ENCODE data around the gene LRRC74A. TPM values are rescaled to one million over a fixed set of nuclear protein-coding genes. Genes with fewer than 3 reads are reported as not detected.

The LRRC74A gene
- total and polyA plus RNA-seq, 2 donors (not counting 3 experiments of a cell fraction or from before 2014, with no cell fraction given), result not detected

DNA sequence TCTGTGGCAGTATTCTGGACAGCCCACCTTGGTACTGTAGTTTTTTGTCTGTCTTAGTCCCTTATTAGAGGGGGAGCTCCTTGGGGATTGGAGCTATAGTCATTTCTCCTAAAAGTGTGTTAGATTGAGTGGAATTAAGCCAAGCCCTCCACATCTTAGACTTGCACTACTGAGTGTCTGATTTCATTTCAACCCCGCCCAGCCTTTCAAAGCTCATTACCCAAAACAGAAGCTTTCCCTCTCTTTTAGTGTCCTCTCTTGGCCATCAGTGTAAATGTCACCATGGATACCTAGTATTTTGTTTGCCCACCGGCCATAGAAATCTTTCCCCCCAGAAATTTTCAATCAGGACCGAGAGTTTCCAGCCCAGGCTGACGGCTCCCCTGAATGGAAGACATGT lies 74.5 kb downstream of the LRRC74A start:
- dilution Hi-C loops (cut with MboI; ENCODE audit: extremely low pct_ligation_motif_present, low sequenced_read_pairs) (no loop called here), intact Hi-C loops (cut with micrococcal nuclease) (no loop called here)
- peaks cover 2 to 7% of the 10 kb centered on the region in 2 experiments for H3K27me3 ChIP-seq (ENCODE audit: control insufficient read depth in 2 of 2, insufficient read depth in 2 of 2, low read length in 2 of 2)
- no peak overlapping the region for H3K9ac ChIP-seq (replicated peaks; ENCODE audit: extremely low read depth, insufficient read depth, low read length)
- no peaks in the 10 kb centered on the region for H4K20me1 ChIP-seq (replicated peaks; ENCODE audit: control insufficient read depth, extremely low read depth, insufficient read depth, low read length)
- no peaks in the 10 kb centered on the region for H3K36me3 ChIP-seq (ENCODE audit: control insufficient read depth in 2 of 2, extremely low read depth in 1 of 2, insufficient read depth in 2 of 2, low read length in 2 of 2)
- no peaks in the 10 kb centered on the region for H3K9me1 ChIP-seq (replicated peaks; ENCODE audit: control insufficient read depth, extremely low read depth, insufficient read depth, low read length)
- H3K27ac ChIP-seq (ENCODE audit: insufficient read depth, low read depth, low read length), result no peak overlapping the region
- no TSS peak for BruUV-seq (replicated peaks)
- TF ChIP-seq, protein P1, sequence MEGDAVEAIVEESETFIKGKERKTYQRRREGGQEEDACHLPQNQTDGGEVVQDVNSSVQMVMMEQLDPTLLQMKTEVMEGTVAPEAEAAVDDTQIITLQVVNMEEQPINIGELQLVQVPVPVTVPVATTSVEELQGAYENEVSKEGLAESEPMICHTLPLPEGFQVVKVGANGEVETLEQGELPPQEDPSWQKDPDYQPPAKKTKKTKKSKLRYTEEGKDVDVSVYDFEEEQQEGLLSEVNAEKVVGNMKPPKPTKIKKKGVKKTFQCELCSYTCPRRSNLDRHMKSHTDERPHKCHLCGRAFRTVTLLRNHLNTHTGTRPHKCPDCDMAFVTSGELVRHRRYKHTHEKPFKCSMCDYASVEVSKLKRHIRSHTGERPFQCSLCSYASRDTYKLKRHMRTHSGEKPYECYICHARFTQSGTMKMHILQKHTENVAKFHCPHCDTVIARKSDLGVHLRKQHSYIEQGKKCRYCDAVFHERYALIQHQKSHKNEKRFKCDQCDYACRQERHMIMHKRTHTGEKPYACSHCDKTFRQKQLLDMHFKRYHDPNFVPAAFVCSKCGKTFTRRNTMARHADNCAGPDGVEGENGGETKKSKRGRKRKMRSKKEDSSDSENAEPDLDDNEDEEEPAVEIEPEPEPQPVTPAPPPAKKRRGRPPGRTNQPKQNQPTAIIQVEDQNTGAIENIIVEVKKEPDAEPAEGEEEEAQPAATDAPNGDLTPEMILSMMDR (IDR thresholded peaks at IDR 0.05; ENCODE audit: extremely low read depth in 1 of 2, insufficient read depth in 1 of 2, low read depth in 1 of 2, low read length in 2 of 2), result no peak
- TF ChIP-seq POLR2AphosphoS5 (IDR thresholded peaks at IDR 0.05; ENCODE audit: insufficient read depth, low read depth, low read length) (no peak), JUN (IDR thresholded peaks at IDR 0.05; ENCODE audit: borderline replicate concordance, insufficient read depth, insufficient read length, low read depth) (no peak), GATA2 (IDR thresholded peaks at IDR 0.05; ENCODE audit: insufficient read depth, insufficient read length, low read depth, low read length) (no peak), EZH2 (IDR thresholded peaks at IDR 0.05; ENCODE audit: borderline replicate concordance, low read depth, low read length, severe bottlenecking) (no peak), MYC (IDR thresholded peaks at IDR 0.05; ENCODE audit: low read depth, low read length) (no peak), FOS (IDR thresholded peaks at IDR 0.05; ENCODE audit: borderline replicate concordance, insufficient read depth, low read length) (no peak), POLR2A (IDR thresholded peaks at IDR 0.05; ENCODE audit: low read depth, low read length) (no peak)
- TF ChIP-seq, protein P2, sequence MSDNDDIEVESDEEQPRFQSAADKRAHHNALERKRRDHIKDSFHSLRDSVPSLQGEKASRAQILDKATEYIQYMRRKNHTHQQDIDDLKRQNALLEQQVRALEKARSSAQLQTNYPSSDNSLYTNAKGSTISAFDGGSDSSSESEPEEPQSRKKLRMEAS (IDR thresholded peaks at IDR 0.05; ENCODE audit: insufficient read depth, insufficient read length), result no peak
- no peaks in the 10 kb centered on the region for H3K79me2 ChIP-seq (ENCODE audit: control insufficient read depth, insufficient read depth, low read length)
- DNase-seq (ENCODE audit: low read depth, low spot score) (no peak), FAIRE-seq (no peak)
- POLR2A ChIA-PET, result no interaction called here
- CTCF ChIA-PET, result interaction anchor here (1.2 to 2.3 kb wide), 3 partner anchors 13 to 24 kb away, joined by 3 to 5 read pairs (median 5); no protein-coding TSS in a partner anchor
- no peaks in the 10 kb centered on the region for H3K9me3 ChIP-seq (replicated peaks; ENCODE audit: control insufficient read depth, insufficient read depth, low read length)
- H2AFZ ChIP-seq (ENCODE audit: low read depth, low read length), result no peak overlapping the region
- no peak overlapping the region for H3K4me2 ChIP-seq (ENCODE audit: insufficient read depth, low read length)
- H3K4me1 ChIP-seq (ENCODE audit: control insufficient read depth, extremely low read depth, insufficient read depth, low read length), result peaks cover 12% of the 10 kb centered on the region
- no peak overlapping the region for H3K4me3 ChIP-seq (replicated peaks in 1 of 3; ENCODE audit: insufficient read depth in 1 of 3, low read depth in 1 of 3, low read length in 3 of 3)

Measured in endothelial cell of umbilical vein (primary cell).